OCI-LY7 (cell line): ENCODE results near the gene MAP3K1.

Experiments
- EZH2phosphoT487 ChIP-seq: fragments of 200-600 bp; sonication (generic); IDR thresholded peaks from 2 replicates; pipeline ENCODE4 v1.6.1; 2018; ENCODE audit warnings: low read depth, borderline replicate concordance, mild to moderate bottlenecking, mixed run types, antibody characterized with exemption, low read length, moderate library complexity, mixed read lengths
- TF ChIP-seq, protein P1 (sequence below): fragments of 200-600 bp; sonication (generic); conservative IDR thresholded peaks from 2 replicates; pipeline ENCODE4 v1.5.1; 2014; ENCODE audit warnings: mild to moderate bottlenecking, antibody characterized with exemption, low read length, moderate library complexity, mixed read lengths

DNA sequence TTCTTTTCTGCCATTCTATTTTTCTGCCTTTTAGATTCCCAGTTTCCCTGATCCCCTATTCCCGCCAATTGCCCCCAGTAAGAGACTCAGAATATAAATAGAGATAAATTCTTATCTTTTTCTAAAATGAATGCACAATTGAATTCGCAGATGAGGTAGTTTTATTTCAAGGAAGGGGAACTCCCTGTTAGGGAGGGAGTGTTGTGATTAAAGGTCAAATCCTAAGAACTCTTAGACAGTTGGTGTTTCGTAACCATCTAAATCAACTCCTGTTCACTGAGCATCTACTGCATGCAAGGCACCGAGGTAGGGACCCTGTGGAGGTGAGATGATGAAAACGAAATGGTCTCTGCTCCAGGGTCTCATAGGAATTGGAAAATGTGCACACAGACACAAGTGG, 7.7 kb upstream of the MAP3K1 start:
- TF ChIP-seq, protein P1, sequence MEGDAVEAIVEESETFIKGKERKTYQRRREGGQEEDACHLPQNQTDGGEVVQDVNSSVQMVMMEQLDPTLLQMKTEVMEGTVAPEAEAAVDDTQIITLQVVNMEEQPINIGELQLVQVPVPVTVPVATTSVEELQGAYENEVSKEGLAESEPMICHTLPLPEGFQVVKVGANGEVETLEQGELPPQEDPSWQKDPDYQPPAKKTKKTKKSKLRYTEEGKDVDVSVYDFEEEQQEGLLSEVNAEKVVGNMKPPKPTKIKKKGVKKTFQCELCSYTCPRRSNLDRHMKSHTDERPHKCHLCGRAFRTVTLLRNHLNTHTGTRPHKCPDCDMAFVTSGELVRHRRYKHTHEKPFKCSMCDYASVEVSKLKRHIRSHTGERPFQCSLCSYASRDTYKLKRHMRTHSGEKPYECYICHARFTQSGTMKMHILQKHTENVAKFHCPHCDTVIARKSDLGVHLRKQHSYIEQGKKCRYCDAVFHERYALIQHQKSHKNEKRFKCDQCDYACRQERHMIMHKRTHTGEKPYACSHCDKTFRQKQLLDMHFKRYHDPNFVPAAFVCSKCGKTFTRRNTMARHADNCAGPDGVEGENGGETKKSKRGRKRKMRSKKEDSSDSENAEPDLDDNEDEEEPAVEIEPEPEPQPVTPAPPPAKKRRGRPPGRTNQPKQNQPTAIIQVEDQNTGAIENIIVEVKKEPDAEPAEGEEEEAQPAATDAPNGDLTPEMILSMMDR = no peak
- TF ChIP-seq EZH2phosphoT487 = no peak
